Thyroid gland (tissue), 4 donors: ENCODE data around the gene PALLD. TPM values are rescaled to one million over a fixed set of nuclear protein-coding genes. Genes with fewer than 3 reads are reported as not detected.

Experiments
- DNase-seq, 2 donors: peaks; one replicate each; pipeline ENCODE4 v3.0.0-alpha.2; 2019
- H3K27ac ChIP-seq, 3 donors: fragments of 200-600 bp; sonication (generic); 1 replicate in 2 of 3; 2 replicates in 1 of 3; pipeline ENCODE4 v1.5.1; 2016 to 2019; ENCODE audit warnings: mild to moderate bottlenecking in 1 of 3, moderate library complexity in 1 of 3
- H3K27me3 ChIP-seq: fragments of 200-600 bp; sonication (generic); one replicate; pipeline ENCODE4 v1.5.1; 2019
- H3K36me3 ChIP-seq, 2 donors: fragments of 200-600 bp; sonication (generic); one replicate each; pipeline ENCODE4 v1.5.1; 2016 to 2019
- H3K4me1 ChIP-seq, 2 donors: fragments of 200-600 bp; sonication (generic); one replicate each; pipeline ENCODE4 v1.5.1; 2017 to 2019
- H3K4me3 ChIP-seq, 3 donors: fragments of 200-600 bp; sonication (generic); replicated peaks in 1 of 3; 1 replicate in 2 of 3; 2 replicates in 1 of 3; pipeline ENCODE4 v1.5.1; 2016; ENCODE audit warnings: mild to moderate bottlenecking in 1 of 3
- H3K9me3 ChIP-seq: fragments of 200-600 bp; sonication (generic); one replicate; pipeline ENCODE4 v1.5.1; 2017
- CTCF ChIP-seq, 6 experiments: fragments of 200-600 bp in 3 of 6; fragments of 450-650 bp in 3 of 6; sonication (generic) in 3 of 6; IDR thresholded peaks; one replicate each; pipeline ENCODE4 v1.5.1; 2016 to 2019; ENCODE audit warnings: antibody characterized with exemption in 6 of 6, mild to moderate bottlenecking in 2 of 6, inconsistent platforms in 1 of 6, moderate library complexity in 1 of 6
- POLR2A ChIP-seq, 2 donors: fragments of 450-650 bp; IDR thresholded peaks; one replicate each; pipeline ENCODE4 v1.6.1; 2017; ENCODE audit warnings: antibody characterized with exemption in 2 of 2, mild to moderate bottlenecking in 2 of 2, moderate library complexity in 1 of 2
- WGBS, 2 donors: methylation state at CpG; one replicate each; pipeline ENCODE4 v1.1.5; 2017; 5-methylcytosine and 5-hydroxymethylcytosine counted together
- intact Hi-C: fragments of 100-400 bp; cut with DNase I; formaldehyde crosslinking; loops from one replicate; pipeline ENCODE4 v1.15.1; 2023
- total RNA-seq, 4 donors: library from RNA; depleted of rRNA; stranded (reverse); fragments of >200 nt; gene quantifications; one replicate each; pipeline ENCODE4 v1.2.3, GENCODE V29; 2016

The PALLD gene
- total RNA-seq, 4 donors from 2014 or later = 152 to 311 (median 226) TPM

- intact Hi-C loops = no loop called here
- no peaks in the 10 kb centered on the region for H3K9me3 ChIP-seq
- H3K4me1 ChIP-seq = no peaks in the 10 kb centered on the region
- H3K4me3 ChIP-seq = no peak overlapping the region
- H3K27ac ChIP-seq = no peak overlapping the region
- no peak for TF ChIP-seq CTCF (IDR thresholded peaks at IDR 0.05)
- TF ChIP-seq POLR2A (IDR thresholded peaks at IDR 0.05) = no peak
- WGBS, 2 donors = 78 to 84% methylated on average over 8 to 12 of the region's 12 CpGs
- no peaks in the 10 kb centered on the region for H3K27me3 ChIP-seq
- no peaks in the 10 kb centered on the region for H3K36me3 ChIP-seq
- no peak for DNase-seq
Observed at GRCh38 chr4:168751263-168752225, 254.7 kb downstream of the PALLD start.

GRCh38 chr4:168755598-168756477 is 259.0 kb downstream of the PALLD start:
- Histone ChIP-seq H3K4me1 (peaks cover 4 to 12% of the 10 kb centered on the region in 2 donors), H3K36me3 (no peaks in the 10 kb centered on the region), H3K9me3 (no peaks in the 10 kb centered on the region), H3K27me3 (no peaks in the 10 kb centered on the region), H3K27ac (no peak overlapping the region), H3K4me3 (no peak overlapping the region)
- intact Hi-C loops = no loop called here
- TF ChIP-seq POLR2A (IDR thresholded peaks at IDR 0.05) = no peak
- TF ChIP-seq CTCF (IDR thresholded peaks at IDR 0.05) = no peak
- no peak for DNase-seq
- 90 to 92% methylated on average over 8 of the region's 8 CpGs for WGBS, 2 donors

GRCh38 chr4:168757500-168757899 is 260.6 kb downstream of the PALLD start:
- no peak for TF ChIP-seq POLR2A (IDR thresholded peaks at IDR 0.05)
- TF ChIP-seq CTCF (IDR thresholded peaks at IDR 0.05) = no peak
- Histone ChIP-seq H3K4me3 (no peak overlapping the region), H3K36me3 (no peaks in the 10 kb centered on the region), H3K27me3 (no peaks in the 10 kb centered on the region), H3K27ac (peak overlapping the region; percentile 54 to 68 (median 62)), H3K4me1 (peaks cover 4 to 12% of the 10 kb centered on the region in 2 donors), H3K9me3 (no peaks in the 10 kb centered on the region)
- 95 to 96% methylated on average over 8 of the region's 8 CpGs for WGBS, 2 donors
- DNase-seq = no peak
- intact Hi-C loops = no loop called here

DNA sequence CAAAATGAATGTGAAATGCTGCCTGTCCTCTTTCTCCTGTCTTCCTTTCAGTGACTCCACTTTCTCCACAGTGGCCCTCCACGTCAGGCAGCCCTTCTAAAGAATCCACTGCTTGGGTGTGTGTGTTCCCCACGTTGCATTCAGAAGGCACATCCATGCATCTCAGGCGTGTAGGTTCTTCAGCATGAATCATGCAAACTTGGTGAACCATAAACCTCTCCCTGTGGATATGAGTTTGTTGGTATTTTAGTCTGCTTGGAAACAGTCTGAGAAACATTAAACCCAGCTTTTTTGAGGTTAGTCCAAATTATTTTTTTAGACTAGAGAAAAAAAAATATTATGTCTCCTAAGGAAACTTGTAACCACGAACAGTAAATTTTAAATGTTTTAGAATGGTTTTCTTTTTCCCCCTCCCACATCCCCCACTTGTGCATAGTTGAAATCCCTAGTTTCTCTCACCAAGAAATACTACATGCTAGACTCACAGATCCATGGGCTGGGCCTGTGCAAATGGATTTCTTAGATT is 261.6 kb downstream of the PALLD start:
- H3K4me3 ChIP-seq = no peak overlapping the region
- H3K9me3 ChIP-seq = no peaks in the 10 kb centered on the region
- peaks cover 4 to 12% of the 10 kb centered on the region in 2 donors for H3K4me1 ChIP-seq
- TF ChIP-seq POLR2A (IDR thresholded peaks at IDR 0.05) (no peak), CTCF (IDR thresholded peaks at IDR 0.05) (no peak)
- DNase-seq = peak; percentile 41 to 55
- intact Hi-C loops = no loop called here
- peak overlapping the region; percentile 54 to 68 (median 62) for H3K27ac ChIP-seq
- H3K36me3 ChIP-seq = no peaks in the 10 kb centered on the region
- 14 to 34% methylated on average over 4 of the region's 4 CpGs for WGBS, 2 donors
- H3K27me3 ChIP-seq = no peaks in the 10 kb centered on the region
